ENCODE measurements around the gene PRKCA. TPM values are rescaled to one million over a fixed set of nuclear protein-coding genes. Genes with fewer than 3 reads are reported as not detected.
"Not testable (repeated sequence)": the region's sequence is repeated elsewhere in the genome, so short reads cannot be mapped to it uniquely, and the experiment has no call there.

Gene PRKCA
- total RNA-seq, 1 donor from 2014 or later: 3.9 TPM

DNA sequence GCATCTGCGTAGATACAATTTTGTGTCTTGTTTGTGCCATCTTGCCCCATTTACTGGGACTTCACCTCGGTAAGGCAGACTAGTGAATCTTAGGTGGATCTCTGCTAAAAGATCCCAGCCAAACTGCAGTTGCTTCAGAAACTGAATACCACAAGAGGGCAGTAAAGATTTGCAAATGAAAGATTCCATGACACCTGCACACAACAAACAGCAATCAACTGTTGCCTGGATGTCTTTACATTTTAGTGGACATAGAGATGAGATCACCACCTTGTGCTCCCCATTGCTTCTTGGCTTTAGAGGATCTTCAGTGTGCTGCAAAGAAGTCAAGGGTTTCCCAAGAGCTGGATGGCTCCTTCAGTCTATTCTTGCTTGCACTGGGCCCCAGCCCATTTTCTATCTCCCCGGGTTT is 413.3 kb downstream of the PRKCA start:
- peak; percentile 69 for DNase-seq

DNA sequence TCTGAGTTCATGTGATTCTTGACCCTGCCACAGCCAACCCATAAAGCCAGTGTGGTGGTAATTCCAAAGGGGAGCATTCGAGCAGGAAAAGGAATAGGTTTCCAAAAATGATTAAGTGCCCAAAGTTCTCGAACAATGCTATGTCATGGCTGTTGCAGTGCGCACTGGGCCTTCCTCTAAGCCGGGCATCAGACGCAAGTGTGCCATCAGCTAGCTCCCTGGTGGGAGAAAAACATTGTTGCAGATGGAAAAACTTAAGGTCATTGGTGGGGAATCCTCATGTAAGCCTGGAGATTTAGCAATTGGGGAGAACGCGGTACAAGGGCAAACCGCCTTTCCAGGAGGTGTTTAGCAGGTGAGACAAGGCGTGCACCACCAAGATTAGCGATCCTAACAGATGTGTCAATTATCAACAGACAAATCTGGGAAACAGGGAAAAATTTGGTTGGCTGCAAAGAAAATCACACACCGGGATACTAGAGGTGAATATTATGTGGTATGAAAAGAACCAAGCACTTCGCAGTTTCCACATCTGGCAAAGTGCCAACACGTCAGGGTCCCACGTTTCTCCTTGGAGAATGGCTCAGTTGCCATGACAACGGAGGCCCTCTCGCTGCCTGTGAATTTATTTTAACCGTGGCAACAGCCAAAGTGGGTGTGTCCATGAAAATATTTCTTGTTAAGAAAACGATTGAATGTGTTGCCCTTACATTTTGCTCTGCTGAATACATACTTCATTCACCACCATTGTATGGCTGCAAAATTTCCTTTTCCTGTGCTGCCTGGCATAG is 414.0 kb downstream of the PRKCA start:
- peak; percentile 56 for DNase-seq

DNA sequence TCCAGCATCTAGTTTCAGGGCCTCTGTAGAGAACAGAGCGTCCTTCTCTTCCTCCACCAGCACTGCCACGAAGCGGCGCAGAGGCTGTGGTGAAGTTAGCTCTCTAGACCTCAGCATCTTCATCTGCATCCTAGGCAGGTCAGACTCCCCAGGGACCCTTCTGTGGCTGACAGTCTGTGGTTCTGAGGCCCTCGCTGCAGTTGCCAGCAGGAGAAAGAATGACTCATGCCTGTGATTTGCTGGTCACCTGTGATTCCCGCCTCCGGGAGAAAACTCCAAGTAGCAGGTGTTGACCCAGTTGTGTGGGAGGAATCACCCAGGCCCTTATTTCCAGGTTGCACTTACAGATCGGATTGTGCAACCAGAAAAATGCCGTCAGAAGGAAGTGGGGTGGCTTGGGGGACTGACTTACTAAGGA is 415.2 kb downstream of the PRKCA start:
- DNase-seq: no peak

DNA sequence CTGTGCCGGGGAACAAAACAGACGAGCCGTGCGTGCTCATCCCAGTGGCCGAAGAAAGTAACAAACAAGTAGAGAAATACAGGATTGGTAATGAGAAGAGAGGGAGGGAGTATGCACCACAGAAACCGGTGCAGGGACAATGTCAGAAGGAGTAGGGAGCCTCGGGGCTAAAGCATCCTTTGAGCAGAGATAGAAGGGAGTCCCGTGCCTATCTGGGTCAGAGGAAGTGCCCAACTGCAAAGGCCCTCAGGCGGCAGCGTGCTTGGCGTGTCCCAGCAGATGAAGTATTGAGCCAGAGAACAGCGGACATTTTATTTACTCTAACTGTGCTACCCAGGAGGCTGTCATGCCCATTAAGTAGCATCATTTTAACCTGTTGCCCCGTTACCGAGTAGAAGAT is 417.6 kb downstream of the PRKCA start:
- DNase-seq: no peak

DNA sequence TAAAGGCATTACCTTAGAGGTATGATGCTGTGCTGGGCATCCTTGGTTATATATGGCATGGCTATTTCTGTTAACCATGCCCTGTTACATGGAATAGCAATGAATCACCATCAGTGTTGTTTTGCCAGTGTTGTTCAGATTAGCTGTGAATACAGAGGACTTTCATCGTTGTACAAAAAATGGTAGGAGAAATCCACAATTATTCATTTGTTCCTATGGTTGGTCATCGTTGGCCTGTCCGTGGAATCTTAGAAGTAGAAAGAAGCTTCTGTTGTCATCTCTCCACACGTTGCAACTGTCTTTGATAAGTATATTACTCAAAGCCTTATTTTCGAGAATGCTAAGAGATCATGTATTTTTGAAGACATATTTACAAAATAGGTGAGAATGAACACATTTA is 418.2 kb downstream of the PRKCA start:
- no peak for DNase-seq

DNA sequence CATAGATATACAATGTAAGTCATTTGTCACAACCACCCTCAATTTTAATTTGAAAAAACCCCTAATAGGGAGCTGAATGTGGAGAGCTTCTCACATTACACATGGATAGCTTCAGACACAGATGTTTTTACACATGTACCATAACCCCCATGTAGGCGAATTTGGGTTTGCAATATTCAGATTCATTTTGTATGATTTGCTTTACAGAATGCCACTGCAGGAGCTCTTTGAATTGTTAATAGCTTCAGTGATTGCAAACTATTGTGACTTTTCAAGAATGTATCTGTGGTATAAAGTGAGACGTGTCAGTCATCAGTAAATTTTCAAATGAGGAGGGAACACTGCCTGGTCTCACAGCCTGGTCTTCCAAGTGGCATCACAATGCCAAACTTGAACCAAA is 419.9 kb downstream of the PRKCA start:
- no peak for DNase-seq

DNA sequence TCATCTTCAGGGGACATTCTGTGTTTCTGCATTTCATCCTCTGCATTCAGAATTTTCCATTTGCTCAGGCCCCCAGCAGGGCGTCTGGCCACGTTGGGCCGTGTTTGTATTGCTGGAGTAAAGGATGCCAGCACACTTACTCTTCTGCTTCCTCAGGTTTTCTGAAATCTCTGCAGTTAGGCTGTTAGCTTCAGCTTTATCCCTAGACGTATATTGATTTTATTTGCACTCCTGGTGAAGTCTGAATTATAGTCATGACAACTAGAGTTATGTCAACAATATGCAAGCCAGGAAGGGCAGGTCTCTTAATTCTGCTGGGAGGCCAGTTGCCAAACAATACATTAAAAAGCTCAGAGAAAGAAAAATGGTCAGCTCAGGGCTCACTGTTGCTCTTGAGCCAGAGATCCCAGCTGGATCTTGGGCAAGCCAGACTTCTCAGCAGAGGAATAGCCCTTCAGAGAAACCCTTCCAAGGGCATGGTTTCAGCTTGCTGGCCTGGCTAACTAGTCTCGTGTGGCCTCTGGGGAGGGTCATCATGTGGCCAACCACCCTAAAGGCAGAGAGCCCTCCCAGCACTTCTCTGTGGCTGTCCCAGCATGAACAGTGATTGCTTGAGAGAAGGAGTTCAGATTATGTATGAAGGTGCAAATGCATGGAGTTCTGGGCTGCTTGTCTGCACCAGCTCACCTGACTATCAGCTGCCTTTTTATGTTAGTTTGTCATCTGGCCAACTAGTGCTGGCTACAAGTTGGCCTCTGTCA is 422.3 kb downstream of the PRKCA start:
- DNase-seq: peak; percentile 87

DNA sequence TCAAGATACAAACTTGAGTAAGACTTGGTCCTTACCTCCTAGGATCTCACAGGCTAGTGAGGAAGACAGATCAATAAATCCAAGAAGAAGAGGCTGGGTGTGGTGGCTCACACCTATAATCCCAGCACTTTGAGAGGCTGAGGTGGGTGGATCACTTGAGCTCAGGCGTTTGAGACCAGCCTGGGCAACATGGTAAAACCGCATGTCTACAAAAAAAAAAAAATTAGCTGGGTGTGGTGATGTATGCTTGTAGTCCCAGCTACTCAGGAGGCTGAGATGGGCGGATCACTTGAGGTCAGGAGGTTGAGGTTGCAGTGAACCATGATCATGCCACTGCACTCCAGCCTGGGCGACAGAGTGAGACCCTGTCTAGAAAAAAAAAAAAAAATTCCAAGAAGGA is 423.0 kb downstream of the PRKCA start:
- DNase-seq: not testable (repeated sequence)

DNA sequence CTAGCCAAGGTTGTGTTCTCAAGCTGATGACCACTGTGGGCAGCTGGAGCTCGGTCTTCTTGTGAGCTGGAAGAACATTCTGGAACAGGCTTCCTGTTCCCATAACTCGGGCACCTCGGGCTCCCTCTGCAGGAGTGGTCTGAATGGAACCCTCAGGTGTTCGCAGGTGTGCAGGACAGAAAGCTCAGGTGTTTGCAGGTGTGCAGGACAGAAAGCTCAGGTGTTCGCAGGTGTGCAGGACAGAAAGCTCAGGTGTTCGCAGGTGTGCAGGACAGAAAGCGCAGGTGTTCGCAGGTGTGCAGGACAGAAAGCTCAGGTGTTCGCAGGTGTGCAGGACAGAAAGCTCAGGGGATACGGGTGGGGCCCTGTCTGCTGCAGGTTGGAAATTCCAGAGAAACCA is 423.5 kb downstream of the PRKCA start:
- no peak for DNase-seq

DNA sequence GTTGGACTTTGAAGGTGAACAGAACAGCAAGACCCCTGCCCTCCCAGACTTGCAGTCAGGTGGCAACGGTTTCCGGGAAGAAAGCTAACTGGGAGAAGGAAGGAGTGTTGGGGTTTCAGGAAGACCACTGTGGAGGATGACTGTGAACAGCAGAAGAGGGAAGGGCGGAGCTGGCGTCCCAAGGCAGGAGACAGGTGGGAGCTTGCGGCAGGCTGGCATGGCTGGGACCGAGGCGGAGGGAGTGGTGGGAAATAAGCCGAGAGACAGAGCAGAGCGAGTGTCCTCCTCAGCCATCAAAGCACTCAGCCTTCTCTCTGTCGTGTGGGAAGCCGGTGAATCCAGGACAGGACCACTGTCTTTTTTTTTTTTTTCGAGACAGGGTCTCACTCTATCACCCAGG is 424.0 kb downstream of the PRKCA start:
- no peak for DNase-seq

DNA sequence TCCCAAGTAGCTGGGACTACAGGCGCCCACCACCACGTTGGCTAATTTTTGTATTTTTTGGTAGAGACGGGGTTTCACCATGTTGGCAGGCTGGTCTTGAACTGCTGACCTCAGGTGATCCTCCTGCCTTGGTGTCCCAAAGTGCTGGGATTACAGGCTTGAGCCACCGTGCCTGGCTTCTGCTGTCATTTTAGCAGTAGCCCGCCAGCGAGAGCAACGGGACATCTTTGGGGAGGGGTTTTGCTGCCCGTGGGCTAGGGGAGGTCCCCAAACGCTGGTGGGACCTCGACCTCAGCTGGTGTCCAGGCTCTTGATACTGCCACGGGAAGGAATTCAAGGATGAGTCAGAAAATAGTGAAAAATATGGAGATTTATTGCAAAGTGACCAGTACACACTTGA is 424.4 kb downstream of the PRKCA start:
- DNase-seq: no peak

DNA sequence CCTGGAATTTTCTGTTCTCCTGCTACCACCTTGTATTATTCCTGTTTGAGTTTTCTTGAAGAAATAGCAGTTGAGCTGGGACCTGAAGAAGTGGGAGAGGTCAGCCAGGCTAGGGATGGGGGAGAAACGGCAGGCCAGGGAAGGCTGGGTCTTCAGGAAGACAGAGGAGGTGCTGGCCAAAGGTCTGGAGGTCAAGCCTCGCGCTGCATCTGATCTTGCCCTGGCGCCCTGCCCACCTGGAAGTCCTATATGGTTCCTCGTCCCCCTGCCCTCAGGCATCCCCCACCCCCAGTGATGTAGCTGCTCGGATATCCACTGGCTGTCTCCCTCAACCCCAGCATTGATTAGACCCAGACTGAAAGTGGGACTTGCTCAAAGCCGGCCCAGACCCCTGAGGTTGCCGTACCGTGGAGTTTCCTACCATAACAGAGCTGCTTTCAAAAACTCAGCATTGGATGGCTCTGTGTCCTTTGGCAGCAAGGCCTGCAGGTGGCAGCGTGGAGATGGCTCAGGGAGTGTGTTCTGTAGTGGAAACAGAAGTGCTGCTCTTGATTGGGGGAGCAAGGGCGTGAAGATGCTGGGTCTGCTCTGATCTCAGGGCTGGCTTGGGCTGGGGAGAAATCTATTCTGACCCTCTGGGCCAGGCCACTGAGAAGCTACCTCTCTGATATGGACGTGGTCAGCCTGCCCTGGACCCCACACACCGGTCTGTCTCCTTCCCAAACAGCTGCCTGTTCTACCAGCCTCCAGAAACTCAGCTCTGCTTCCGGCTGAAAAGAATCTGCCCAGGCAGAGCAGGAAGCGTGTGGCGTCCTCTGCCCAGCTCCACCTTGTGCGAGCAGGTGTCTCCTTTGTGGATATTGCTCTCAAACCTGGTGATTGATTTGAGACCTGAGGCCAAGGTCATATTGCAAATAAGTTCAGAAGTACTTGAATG is 425.5 kb downstream of the PRKCA start:
- DNase-seq: peak; percentile 50

DNA sequence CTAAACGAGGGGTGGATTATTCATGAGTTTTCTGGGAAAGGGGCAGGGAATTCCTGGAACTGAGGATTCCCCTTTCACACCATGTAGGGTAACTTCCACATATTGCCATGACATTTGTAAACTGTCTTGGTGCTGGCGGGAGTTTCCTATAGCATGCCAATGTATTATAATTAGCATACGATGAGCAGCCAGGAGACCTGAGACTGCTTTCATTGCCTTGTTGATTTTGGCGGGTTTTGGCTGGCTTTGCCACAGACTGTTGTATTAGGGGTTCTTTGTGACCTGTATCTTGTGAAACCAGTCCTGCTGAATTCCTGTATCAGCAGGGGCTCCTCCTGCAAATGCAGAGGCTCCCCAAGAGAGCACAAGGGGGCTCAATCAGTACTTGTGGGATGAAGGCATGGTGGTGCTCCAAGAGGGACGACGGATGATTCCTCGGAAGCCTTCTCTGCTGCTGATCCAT is 428.1 kb downstream of the PRKCA start:
- DNase-seq: no peak

DNA sequence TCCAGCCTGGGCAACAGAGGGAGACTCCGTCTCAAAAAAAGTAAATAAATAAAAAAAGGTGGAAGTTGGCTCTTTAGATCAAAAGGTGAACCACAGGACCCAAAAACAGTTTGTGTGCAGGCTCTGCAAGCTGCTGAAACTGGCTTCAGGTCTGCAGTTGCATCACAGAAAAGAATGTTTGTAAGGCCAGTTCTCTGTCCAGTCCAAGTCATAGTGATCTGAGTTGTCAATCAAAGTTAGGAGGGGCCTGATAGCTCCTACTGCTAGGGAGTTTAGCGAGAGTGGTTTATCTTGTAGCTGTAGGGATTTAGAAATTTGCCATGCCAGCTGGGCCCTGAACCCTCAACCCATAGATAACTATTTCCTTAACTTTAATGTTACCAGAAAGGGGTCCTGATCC is 431.3 kb downstream of the PRKCA start:
- no peak for DNase-seq

DNA sequence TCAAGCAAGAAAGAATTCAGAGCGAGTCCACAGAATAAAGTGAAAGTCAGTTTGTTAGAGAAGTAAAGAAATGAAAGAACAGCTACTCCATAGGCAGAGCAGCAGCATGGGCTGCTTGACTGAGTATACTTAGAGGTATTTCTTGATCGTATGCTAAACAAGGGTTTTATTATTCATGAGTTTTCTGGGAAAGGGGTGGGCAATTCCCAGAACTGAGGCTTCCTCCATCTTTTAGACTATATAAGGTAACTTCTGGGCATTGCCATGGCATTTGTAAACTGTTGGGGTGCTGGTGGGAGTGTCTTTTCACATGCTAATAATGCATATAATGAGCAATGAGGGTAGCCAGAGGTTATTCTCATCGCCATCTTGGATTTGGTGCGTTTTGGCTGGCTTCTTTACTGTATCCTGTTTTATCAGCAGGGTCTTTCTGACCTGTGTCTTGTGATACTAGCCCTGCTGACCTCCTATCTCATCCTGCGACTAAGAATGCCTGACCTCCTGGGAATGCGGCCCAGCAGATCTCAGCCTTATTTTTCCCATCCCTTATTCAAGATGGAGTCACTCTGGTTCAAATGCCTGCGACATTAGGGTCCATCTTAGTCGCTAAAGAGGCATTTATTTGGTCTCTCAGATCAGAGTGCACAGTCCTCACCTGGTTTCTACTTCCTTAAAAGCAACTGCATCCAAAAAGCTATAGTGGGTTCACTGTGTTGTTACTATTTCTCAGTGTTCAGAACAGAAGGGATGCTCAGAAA is 432.0 kb downstream of the PRKCA start:
- no peak for DNase-seq

DNA sequence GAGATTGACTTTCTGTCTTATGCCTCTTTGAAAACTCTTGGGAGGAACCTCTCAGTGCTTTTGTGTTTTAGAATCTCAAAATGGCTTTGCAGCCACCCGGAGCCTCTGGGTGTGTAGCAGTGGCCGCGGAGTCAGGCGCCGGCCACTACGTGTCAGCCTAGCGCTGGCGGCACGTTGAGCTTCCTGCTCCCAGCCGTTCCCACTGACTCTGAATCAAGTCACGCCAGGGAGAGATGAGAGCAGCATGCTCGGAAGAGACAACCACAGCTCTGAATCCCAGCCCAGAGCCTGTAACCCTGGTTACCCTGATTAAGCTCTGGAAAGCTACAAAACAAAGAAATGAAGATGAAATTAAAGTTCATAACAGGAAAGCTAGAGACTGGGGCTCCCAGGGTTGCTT is 435.1 kb downstream of the PRKCA start:
- peak; percentile 59 for DNase-seq

DNA sequence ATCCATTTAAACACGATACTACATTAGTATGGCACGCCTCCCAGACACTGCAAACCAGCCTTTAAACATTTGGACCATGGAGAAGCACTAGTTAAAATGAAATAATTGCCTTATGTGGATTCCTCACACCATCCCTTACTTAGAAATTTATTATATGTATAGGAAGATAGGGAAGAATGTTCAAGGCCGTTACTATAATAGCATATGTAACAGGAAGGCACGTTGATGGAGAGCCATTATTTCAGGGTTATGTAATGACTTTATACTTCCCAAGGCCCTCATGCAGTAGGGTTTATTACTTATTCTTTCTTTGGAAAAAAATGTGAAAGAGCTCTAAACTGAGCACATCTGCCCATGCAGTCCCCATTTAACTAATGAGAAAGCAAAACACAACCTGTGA is 435.9 kb downstream of the PRKCA start:
- no peak for DNase-seq

DNA sequence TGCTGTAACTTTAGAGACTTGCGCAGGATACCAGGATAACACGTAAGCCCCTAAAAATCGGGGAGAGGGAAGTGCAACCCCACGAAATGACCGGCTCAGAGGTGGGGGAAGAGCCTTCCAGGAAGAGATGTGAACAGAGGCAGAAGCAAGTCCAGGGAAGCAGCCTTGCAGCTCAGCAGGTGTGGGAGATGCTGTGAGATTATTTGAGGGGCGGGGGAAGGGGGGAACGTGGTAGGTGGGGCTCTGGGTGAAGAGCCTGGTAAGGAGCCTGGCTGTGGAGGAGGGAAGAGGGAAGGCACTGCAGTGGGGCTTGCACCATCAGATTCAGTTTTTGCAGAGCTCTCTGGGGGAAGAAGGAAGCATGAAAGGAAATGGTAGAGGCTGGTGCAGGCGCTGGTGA is 437.1 kb downstream of the PRKCA start:
- no peak for DNase-seq

DNA sequence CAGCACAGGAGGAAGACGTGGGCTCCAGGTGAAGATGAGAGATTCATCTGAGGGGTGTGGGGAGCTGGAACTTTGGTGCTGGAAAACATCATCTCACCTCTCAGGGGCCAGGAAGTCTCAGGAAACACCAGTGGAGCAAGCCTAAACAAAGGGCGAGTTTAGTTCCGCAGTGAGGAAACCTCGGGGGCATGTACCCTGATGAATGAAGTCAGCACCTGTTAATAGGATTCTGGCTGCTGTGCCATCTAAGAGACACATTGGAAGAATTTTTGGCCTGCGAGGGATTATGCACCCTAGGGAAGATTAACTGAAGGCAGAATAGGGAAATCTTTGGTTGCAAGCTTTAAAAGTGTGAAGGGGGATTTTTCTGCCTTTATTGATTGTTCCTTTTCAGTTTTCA is 437.8 kb downstream of the PRKCA start:
- no peak for DNase-seq

DNA sequence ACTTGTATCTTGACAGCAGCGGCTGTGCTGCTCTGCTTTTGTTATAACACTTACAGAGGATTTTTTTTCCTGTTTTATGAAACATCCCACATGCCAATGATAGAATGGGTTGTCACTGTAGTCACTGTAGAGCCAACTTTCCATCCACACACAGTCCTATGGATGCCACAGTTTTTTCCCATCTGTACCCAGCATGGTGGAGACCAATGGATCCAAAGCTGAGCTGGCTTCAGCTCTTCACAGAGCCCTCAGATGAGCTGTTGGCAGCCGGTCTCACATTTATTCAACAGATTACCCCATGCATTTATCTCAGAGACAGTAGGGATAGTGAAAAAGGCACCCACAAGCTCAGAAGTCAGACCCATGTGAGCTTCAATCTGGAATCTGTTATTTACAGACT is 441.1 kb downstream of the PRKCA start:
- DNase-seq: no peak

DNA sequence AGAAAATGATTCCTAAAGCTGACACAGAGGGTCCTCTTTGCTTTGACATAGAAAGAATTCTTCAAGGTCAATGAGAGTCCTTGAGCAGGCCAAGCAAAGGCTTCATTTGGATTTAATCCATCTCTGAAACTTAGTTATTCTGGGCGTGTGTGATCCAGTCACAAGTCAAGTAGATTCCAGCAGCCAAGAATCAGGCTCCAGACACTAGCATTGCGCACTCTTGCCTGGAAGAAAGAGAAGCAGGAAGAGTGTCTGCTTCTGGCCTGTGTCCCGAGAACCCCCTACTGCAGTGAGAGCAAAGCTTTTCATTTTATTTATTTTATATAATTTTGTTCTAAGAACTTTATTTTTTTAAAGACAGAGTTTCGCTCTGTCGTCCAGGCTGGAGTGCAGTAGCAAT is 444.3 kb downstream of the PRKCA start:
- DNase-seq: no peak

Data from skin of body (tissue), 2 donors.